NCI-H2107 treated with DMSO at 0.1 percent for 48 hours (cell line): ENCODE measurements around the gene AQP6.
A peak's percentile ranks its signal among the peaks of the same experiment; 100 is the strongest.

Source experiments
- DNase-seq: peaks from one replicate; lab custom pipeline; 2025; ENCODE audit not compliant: unreplicated experiment; lab: John Stamatoyannopoulos, UW

Gene AQP6, protein sequence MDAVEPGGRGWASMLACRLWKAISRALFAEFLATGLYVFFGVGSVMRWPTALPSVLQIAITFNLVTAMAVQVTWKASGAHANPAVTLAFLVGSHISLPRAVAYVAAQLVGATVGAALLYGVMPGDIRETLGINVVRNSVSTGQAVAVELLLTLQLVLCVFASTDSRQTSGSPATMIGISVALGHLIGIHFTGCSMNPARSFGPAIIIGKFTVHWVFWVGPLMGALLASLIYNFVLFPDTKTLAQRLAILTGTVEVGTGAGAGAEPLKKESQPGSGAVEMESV

GRCh38 chr12:49972641-49973360, at the start of gene AQP6:
AQP6 (plus strand) TSS chr12:49972947; CDS start chr12:49973174, 227 bp downstream.
- no peak for DNase-seq

DNA sequence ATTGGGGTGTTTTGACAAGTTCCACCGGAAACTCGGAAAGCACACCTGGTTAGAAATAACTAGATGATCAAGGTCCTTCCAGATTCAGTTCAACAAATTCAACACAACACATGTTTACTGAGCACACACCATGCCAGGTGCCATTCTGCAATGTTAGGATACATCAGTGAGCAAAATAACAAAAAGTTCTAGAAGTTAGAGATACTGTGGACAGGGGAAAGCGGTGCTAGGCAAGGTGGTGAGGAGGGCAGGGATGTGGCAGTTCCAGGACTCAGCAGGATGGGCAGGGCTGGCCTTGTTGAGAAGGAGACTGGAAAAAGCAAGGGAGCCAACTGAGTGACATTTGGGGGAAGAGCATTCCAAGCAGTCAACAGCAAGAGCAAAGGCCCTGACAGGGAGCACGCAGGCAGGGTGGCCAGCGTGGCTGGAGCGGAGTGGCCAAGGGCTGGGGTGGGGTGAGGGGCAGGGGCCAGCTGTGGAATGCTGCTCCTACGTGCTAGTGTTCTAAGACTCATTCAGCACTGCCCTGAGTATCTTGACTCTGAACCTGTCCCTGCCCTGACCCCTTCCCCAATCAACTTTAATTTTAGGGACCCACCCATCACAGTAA, 49.6 kb upstream of the AQP6 start:
- no peak for DNase-seq

DNA sequence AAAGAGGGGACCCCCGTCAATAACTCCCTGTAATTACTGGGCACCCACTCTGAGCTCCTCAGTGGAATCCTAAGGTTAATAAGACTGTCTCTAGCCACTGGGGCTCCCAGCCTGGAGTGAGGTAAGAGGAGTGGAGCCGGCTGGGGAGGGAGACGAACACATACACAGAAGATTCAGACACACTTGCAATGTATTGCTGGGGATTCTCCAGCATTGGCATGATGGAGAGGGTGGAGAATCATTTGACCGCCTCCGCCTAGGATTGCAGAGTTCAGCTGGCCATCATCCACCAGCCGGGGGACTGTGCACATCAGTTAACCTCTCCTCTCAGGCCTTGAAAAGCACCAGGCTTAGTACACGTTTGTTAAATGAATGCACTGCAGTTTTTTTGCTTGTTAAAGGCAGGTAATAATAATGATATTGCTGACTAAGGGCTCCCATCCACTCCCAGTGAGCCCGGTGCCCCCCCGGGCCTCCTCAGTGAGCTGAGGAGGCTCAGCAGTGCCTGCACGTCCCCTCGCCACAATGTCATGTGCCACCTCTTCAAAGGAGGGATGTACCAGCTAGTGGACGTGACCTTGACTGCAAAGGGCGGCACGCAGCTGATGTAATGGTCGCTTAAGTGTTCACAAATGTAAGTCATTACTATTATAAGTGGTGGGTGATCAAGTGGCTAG, 48.7 kb upstream of the AQP6 start:
- no peak for DNase-seq

DNA sequence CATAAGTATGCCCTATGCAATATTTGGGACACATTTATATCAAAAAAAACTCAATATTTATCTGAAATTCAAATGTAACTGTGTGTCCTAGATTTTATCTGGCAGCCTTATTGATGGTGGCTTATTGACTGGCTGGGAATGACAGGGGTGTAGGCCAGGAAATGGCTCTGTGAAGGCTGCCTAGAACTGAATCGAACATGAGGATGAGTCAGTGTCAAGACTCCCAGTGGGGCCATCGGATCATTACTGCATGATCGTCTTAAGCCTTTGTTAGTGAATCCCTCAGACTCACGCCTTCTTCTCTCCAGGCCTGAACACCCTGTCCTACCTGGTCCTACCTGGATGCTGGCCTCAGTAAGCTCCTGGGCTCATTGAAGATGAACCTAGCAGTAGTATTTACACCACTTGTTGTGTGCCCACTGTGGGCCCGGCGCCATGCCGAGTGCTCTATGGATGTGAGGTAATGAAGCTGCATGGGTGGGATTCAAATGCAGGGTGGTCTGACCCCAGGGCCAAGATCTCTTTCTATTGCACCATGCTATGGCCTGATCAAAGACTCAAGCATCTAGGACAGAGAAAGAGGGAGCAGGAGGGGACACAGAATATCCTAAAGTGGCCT, 48.0 kb upstream of the AQP6 start:
- no peak for DNase-seq

DNA sequence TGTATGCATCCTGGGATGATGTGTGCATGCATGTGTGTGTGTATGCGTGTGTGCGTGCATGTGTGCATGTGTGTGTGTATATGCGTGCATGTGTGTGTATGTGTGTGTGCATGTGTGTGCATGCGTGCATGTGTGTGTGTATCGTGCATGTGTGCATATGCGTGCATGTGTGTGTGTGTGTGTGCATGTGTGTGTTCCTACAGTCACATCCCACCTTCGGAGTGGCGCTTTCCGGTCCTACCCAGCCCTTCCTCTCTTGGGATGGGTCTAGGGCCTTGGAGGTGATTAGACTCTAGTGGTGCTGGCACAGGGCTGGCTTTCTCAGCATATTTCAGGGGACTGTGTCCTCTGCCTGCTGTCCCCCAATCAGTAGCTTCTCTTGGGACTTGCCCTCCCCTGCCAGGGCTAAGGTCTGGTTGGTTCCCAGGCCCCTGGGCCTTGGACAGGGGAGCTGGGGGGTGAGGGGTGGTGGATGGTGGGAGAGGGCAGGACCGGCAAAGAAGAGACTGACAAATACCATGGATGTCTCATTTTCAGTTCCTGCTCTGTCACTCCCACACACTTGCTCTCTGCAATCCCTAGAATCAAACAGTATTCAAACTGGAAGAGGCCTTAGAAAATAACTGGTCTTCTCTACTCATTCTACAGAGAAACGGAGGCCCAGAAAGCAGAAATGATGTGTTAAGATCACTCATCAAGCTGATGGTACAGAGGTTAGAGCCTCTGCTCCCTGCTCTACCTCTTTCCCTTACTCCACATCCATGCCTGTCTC, 47.1 kb upstream of the AQP6 start:
- no peak for DNase-seq

DNA sequence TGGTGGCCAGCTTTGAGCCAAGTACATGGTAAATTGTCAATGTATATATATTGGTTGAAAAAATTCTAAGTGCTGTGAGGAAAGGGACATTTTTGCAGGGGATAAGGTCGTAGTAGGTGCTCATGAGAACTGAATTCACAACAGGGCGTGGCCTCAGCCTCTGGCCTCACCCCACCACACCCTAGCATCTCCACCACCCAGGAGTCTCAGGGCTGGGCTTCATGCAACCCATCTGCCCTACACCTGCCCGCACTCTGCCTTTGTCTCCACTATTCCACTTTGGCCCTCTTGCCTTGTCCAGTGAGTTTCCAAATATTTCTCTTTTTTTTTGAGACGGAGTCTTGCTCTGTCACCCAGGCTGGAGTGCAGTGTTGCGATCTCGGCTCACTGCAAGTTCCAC, 44.3 kb upstream of the AQP6 start:
- no peak for DNase-seq

DNA sequence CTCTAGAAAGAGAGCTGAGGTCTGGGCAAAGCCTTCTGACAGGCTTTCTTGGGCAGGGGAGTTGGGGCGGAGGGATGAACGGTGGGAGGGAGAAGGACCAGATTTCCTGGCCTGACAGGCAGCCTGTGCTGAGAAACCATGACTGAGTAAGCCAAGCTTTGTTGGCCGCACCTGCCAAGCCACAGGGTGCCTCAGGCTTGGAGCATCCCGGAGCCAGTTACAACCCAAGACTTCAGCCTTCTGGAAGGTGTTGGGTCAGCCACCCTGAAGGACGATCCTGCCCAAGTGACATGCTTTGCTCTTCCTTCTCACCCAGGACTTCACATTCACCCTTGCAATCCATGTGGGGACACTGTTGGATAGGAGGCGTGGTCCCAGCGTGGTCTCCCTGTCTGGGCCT, 43.2 kb upstream of the AQP6 start:
- no peak for DNase-seq

- DNase-seq, result no peak
Observed at GRCh38 chr12:49930515-49931288, 42.0 kb upstream of the AQP6 start.

- DNase-seq, result no peak
Observed at GRCh38 chr12:49932023-49932422, 40.7 kb upstream of the AQP6 start.

- DNase-seq, result no peak
Observed at GRCh38 chr12:49932533-49933130, 40.1 kb upstream of the AQP6 start.

DNA sequence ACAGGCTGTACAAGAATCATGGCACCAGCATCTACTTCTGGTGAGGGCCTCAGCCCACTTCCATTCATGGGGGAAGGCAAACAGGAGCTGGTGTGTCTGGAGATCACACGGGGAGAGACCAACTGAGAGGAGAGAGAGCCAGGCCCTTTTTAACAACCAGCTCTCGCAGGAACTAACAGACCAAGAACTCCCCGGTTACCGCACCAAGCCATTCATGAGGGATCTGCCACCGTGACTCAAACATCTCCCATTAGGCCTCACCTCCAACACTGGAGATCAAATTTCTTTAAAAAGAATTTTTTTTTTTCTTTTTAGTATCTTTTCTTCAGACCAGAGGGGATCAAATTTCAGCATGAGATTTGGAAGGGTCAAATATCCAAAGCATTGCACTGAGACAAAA, 39.0 kb upstream of the AQP6 start:
- peak; percentile 64 for DNase-seq

- no peak for DNase-seq
Observed at GRCh38 chr12:49934505-49934904, 38.2 kb upstream of the AQP6 start.

GRCh38 chr12:49936925-49937324, 35.8 kb upstream of the AQP6 start:
- DNase-seq, result no peak

DNA sequence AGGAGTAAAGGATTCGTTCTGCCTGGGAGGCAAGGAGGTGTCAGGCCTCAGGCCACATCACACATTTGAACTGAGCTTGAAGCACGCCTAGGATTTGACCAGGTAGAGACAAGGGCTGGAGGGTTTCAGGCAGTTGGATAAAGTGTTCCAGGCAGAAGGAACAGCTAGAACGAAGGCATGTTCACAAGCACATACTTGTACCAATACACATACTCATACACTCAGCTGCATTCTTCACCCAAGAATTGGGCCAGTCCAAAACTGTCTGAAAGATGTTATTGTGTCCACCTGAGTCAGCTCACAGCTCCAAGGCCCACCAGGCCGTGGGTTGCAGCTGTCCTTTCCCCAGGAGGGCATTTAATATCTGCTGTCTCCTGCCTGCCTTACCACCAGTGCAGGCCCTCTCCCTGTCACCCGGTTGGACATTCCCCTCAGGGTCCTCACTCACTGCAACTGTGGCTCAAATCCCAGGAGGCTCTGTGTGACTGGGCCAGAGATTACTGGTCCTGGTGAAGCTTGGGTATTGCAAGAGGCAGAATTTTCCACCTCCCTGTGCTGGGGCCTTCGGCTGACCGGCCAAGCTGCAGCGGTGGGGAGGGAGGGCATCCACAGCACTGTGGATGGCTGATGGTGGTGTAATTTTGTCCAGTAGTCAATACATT, 35.0 kb upstream of the AQP6 start:
- no peak for DNase-seq

DNA sequence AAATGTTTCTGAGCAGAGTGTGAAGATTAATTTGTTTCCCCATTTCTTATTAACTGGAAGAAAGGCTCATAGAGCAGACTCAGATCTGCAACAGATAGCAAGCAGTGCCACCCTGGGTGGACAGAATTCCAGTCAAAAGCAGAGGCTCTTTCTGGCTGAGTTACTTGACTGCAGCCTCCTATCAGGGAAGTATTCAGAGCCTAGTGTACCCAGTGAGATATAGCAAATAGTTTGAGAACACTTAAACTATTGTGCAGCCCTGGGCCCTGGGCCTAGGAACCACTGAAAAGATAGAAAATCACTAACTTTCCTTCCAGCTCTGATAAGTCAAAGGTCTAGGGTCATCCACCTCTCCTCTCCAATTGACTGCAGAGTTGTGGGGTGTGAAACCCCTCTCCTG, 33.4 kb upstream of the AQP6 start:
- no peak for DNase-seq

DNA sequence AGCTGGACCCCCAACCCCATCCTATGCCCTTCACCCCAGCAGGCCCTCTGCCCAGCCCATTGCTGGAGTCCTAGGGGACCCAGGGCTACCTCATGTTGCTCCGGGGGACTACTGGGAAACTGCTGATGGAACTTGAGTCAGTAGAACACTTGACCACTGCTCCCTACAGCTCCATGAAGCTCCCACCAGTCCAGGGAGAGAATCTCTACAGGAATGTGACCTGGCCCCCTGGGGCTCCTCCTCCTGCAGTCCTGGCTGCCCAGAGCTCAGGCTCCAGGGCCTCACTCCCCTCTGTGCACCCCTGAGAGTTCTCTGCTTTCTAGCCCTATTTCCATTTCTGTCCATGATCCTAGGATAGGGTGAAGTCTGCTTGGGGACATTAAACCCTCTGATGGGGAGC, 33.0 kb upstream of the AQP6 start:
- no peak for DNase-seq

- DNase-seq, result no peak
Observed at GRCh38 chr12:49941556-49942511, 30.9 kb upstream of the AQP6 start.

DNA sequence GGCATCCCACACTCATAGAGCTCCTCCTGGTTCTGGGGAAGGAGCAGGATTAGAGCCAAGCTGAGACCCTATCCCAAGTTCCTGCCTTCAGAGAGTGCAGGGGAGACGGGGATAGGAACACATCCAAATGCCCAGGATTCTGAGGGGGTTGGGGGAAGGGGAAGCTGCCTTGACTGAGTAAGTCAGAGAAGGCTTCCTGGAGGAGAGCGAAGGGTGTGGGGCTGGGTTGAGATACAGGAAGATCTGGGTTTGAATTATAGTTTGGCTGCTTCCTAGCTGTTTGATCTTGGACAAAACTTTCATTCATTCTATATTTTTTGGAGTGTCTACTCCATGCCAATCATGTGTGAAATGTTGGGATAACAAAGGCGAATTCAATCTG, 30.2 kb upstream of the AQP6 start:
- DNase-seq, result no peak
